Neural progenitor cell (in vitro differentiated cells): ENCODE measurements around the gene SLC16A12. TPM values are rescaled to one million over a fixed set of nuclear protein-coding genes. Genes with fewer than 3 reads are reported as not detected.

ENCODE experiments used
- DNase-seq: peaks from one replicate; pipeline ENCODE4 v3.0.0-alpha.2; 2016; ENCODE audit warnings: low spot score
- H2AFZ ChIP-seq: fragments of 200-600 bp; sonication (generic); replicated peaks from 2 replicates; pipeline ENCODE4 v1.6.1; 2016; ENCODE audit warnings: antibody characterized with exemption
- H3F3A ChIP-seq: fragments of 200-600 bp; sonication (generic); 2 replicates; pipeline ENCODE4 v1.6.1; 2016; ENCODE audit warnings: antibody characterized with exemption, low read depth
- H3K27ac ChIP-seq: fragments of 200-600 bp; sonication (generic); 2 replicates; pipeline ENCODE4 v1.5.1; 2016; ENCODE audit warnings: mild to moderate bottlenecking
- H3K27me3 ChIP-seq: fragments of 200-600 bp; sonication (generic); 2 replicates; pipeline ENCODE4 v1.6.1; 2016; ENCODE audit warnings: mild to moderate bottlenecking, moderate library complexity
- H3K36me3 ChIP-seq: fragments of 200-600 bp; sonication (generic); 2 replicates; pipeline ENCODE4 v1.5.1; 2016
- H3K4me1 ChIP-seq: fragments of 200-600 bp; sonication (generic); 2 replicates; pipeline ENCODE4 v1.6.1; 2016; ENCODE audit warnings: mixed run types
- H3K4me2 ChIP-seq: fragments of 200-600 bp; sonication (generic); 2 replicates; pipeline ENCODE4 v1.6.1; 2016
- H3K4me3 ChIP-seq: fragments of 200-600 bp; sonication (generic); 2 replicates; pipeline ENCODE4 v1.5.1; 2016
- H3K79me2 ChIP-seq: fragments of 200-600 bp; sonication (generic); 2 replicates; pipeline ENCODE4 v1.6.1; 2016; ENCODE audit warnings: low read depth
- H3K9ac ChIP-seq: fragments of 200-600 bp; sonication (generic); 2 replicates; pipeline ENCODE4 v1.6.1; 2016
- H3K9me3 ChIP-seq: fragments of 200-600 bp; sonication (generic); 2 replicates; pipeline ENCODE4 v1.5.1; 2016; ENCODE audit warnings: low read depth
- H4K20me1 ChIP-seq: fragments of 200-600 bp; sonication (generic); 2 replicates; pipeline ENCODE4 v1.6.1; 2016; ENCODE audit warnings: low read depth
- H3K27ac Mint-ChIP-seq: 3 replicates; pipeline ENCODE4 v1.8.0; 2021; ENCODE audit warnings: mixed read lengths
- H3K27me3 Mint-ChIP-seq: 2 replicates; pipeline ENCODE4 v1.8.0; 2022; ENCODE audit warnings: low read depth, mild to moderate bottlenecking, inconsistent platforms, moderate library complexity, mixed read lengths; ENCODE audit not compliant: insufficient read depth
- H3K36me3 Mint-ChIP-seq: 3 replicates; pipeline ENCODE4 v1.8.0; 2021; ENCODE audit warnings: mixed read lengths
- H3K4me1 Mint-ChIP-seq: 3 replicates; pipeline ENCODE4 v1.8.0; 2021; ENCODE audit warnings: mixed read lengths
- H3K4me3 Mint-ChIP-seq: 3 replicates; pipeline ENCODE4 v1.8.0; 2021; ENCODE audit warnings: mild to moderate bottlenecking, moderate library complexity, mixed read lengths
- H3K9me3 Mint-ChIP-seq: 3 replicates; pipeline ENCODE4 v1.8.0; 2020; ENCODE audit warnings: mixed read lengths
- EZH2 ChIP-seq: fragments of 200-600 bp; sonication (generic); IDR thresholded peaks from 2 replicates; pipeline ENCODE4 v1.6.1; 2017; ENCODE audit warnings: antibody characterized with exemption, mild to moderate bottlenecking, moderate library complexity
- EZH2phosphoT487 ChIP-seq: fragments of 200-600 bp; sonication (generic); IDR thresholded peaks from 2 replicates; pipeline ENCODE4 v1.6.1; 2017; ENCODE audit warnings: antibody characterized with exemption
- total RNA-seq: library from RNA; depleted of rRNA; stranded (reverse); fragments of >200 nt; gene quantifications from 2 replicates; pipeline ENCODE4 v1.2.3, GENCODE V29; 2015; ENCODE audit warnings: low replicate concordance
- TF ChIP-seq, protein P1 (sequence below): fragments of 200-600 bp; sonication (generic); IDR thresholded peaks from 2 replicates; pipeline ENCODE4 v1.5.1; 2017; ENCODE audit warnings: antibody characterized with exemption, mild to moderate bottlenecking

SLC16A12 gene
- total RNA-seq, 1 donor from 2014 or later: not detected

DNA sequence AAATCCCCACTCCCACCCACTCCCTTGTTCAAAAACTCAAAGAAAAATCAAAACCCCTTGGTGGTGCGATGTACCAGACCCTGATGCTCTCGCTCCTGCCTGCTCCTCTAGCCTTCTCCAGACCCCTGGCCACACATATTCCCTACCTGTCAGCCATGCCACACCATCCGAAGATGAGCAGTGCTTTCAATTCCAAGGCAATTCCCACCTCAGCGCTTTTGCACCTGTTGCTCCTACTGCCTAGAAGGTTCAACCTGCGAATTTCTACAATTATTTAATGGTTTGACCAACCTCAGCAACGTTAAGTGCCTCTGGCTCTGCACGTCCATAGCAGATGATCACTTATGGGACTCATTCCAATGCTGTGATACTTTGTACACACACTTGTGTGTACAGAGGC is 11.1 kb downstream of the SLC16A12 start:
- H3K27ac ChIP-seq: no peak overlapping the region
- H3F3A ChIP-seq: no peaks in the 10 kb centered on the region
- H3K4me2 ChIP-seq: no peak overlapping the region
- no peaks in the 10 kb centered on the region for H3K9me3 ChIP-seq
- Mint-ChIP-seq H3K4me3 (no peak overlapping the region), H3K9me3 (no peaks in the 10 kb centered on the region), H3K27ac (no peak overlapping the region), H3K4me1 (peaks cover 3% of the 10 kb centered on the region), H3K27me3 (peaks cover 4% of the 10 kb centered on the region), H3K36me3 (no peaks in the 10 kb centered on the region)
- H3K36me3 ChIP-seq: no peaks in the 10 kb centered on the region
- H4K20me1 ChIP-seq: no peaks in the 10 kb centered on the region
- no peaks in the 10 kb centered on the region for H3K27me3 ChIP-seq
- TF ChIP-seq EZH2phosphoT487 (no peak), EZH2 (no peak)
- TF ChIP-seq, protein P1, sequence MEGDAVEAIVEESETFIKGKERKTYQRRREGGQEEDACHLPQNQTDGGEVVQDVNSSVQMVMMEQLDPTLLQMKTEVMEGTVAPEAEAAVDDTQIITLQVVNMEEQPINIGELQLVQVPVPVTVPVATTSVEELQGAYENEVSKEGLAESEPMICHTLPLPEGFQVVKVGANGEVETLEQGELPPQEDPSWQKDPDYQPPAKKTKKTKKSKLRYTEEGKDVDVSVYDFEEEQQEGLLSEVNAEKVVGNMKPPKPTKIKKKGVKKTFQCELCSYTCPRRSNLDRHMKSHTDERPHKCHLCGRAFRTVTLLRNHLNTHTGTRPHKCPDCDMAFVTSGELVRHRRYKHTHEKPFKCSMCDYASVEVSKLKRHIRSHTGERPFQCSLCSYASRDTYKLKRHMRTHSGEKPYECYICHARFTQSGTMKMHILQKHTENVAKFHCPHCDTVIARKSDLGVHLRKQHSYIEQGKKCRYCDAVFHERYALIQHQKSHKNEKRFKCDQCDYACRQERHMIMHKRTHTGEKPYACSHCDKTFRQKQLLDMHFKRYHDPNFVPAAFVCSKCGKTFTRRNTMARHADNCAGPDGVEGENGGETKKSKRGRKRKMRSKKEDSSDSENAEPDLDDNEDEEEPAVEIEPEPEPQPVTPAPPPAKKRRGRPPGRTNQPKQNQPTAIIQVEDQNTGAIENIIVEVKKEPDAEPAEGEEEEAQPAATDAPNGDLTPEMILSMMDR: no peak
- H2AFZ ChIP-seq: no peak overlapping the region
- no peaks in the 10 kb centered on the region for H3K4me1 ChIP-seq
- DNase-seq: no peak
- H3K9ac ChIP-seq: no peak overlapping the region
- no peaks in the 10 kb centered on the region for H3K79me2 ChIP-seq
- no peak overlapping the region for H3K4me3 ChIP-seq

DNA sequence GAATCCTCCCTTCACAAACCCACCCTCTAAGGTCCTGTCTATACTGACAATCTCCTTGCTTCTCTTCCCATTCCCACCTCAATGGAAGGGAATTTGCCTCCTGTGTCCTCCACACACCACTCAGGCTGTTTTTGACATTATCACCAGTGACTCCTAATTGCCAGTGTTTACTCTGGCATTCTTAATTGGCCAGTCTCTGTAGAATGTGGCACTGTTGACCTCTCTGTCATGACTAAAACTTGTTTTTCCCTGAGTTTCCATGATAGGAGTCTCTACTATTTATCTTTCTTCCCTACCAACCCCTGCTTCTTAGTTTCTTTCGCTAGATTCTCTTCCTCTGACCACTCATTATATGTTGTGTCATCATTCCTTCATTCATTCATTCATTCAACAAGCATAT is 12.1 kb downstream of the SLC16A12 start:
- Mint-ChIP-seq H3K4me3 (no peak overlapping the region), H3K27ac (no peak overlapping the region), H3K36me3 (no peaks in the 10 kb centered on the region), H3K27me3 (peaks cover 4% of the 10 kb centered on the region), H3K9me3 (no peaks in the 10 kb centered on the region), H3K4me1 (peaks cover 3% of the 10 kb centered on the region)
- Histone ChIP-seq H3K27ac (no peak overlapping the region), H3K4me1 (no peaks in the 10 kb centered on the region), H3K4me2 (no peak overlapping the region), H3K36me3 (no peaks in the 10 kb centered on the region), H3F3A (no peaks in the 10 kb centered on the region), H2AFZ (no peak overlapping the region), H4K20me1 (no peaks in the 10 kb centered on the region), H3K9me3 (no peaks in the 10 kb centered on the region), H3K27me3 (no peaks in the 10 kb centered on the region), H3K79me2 (no peaks in the 10 kb centered on the region), H3K9ac (no peak overlapping the region), H3K4me3 (no peak overlapping the region)
- TF ChIP-seq EZH2phosphoT487: no peak
- no peak for TF ChIP-seq EZH2
- TF ChIP-seq, protein P1: no peak
- DNase-seq: no peak

DNA sequence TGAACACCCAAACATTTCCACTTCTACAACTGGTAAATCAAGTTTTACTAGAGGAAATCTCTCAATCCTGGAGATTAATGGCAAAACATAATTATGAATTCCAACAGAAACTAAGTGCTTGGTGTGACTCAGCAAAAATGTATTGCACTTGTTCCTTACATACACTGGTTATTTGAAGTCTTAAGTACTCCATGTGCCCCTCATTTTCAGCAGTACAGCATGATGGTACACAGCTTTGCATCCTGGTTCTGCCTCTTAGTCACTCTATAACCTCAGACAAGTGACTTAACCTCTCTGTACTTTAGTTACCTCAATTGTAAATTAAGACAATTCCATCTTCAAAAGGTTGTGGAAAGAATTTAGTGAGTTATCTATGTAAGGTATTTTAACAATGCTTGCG is 12.9 kb downstream of the SLC16A12 start:
- Histone ChIP-seq H3K4me1 (no peaks in the 10 kb centered on the region), H3K4me2 (no peak overlapping the region), H3K4me3 (no peak overlapping the region), H3K79me2 (no peaks in the 10 kb centered on the region), H3K9ac (no peak overlapping the region), H4K20me1 (no peaks in the 10 kb centered on the region), H3K36me3 (no peaks in the 10 kb centered on the region), H3F3A (no peaks in the 10 kb centered on the region), H2AFZ (no peak overlapping the region), H3K27me3 (no peaks in the 10 kb centered on the region), H3K27ac (no peak overlapping the region), H3K9me3 (no peaks in the 10 kb centered on the region)
- H3K27me3 Mint-ChIP-seq: peaks cover 4% of the 10 kb centered on the region
- no peak for DNase-seq
- no peaks in the 10 kb centered on the region for H3K9me3 Mint-ChIP-seq
- H3K4me1 Mint-ChIP-seq: peaks cover 3% of the 10 kb centered on the region
- H3K36me3 Mint-ChIP-seq: no peaks in the 10 kb centered on the region
- H3K27ac Mint-ChIP-seq: no peak overlapping the region
- H3K4me3 Mint-ChIP-seq: no peak overlapping the region
- TF ChIP-seq EZH2 (no peak), EZH2phosphoT487 (no peak)

DNA sequence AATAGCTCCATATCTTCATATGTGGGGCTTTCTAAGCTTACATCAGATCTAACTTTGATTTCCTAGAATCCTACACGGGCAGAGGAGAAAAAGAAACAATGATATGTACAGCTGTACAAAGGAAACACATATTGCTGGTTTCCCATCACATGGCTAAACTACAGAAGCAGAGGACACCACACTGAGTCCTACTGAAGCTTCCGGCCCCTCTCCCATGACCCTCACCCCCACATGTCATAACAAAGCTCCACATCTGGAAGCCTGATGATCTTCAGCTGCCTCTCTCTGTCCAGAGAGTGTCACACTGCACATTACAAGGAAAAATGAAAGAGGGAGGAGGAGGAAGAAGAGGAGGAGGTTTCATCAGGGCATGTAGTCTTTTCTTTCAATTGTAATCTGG is 14.0 kb downstream of the SLC16A12 start:
- no peaks in the 10 kb centered on the region for H3F3A ChIP-seq
- Mint-ChIP-seq H3K4me1 (peaks cover 3% of the 10 kb centered on the region), H3K4me3 (no peak overlapping the region), H3K27ac (no peak overlapping the region), H3K36me3 (no peaks in the 10 kb centered on the region), H3K27me3 (peaks cover 4% of the 10 kb centered on the region), H3K9me3 (no peaks in the 10 kb centered on the region)
- H3K27me3 ChIP-seq: no peaks in the 10 kb centered on the region
- H3K4me1 ChIP-seq: no peaks in the 10 kb centered on the region
- H3K4me2 ChIP-seq: no peak overlapping the region
- no peaks in the 10 kb centered on the region for H4K20me1 ChIP-seq
- H3K9ac ChIP-seq: no peak overlapping the region
- no peak overlapping the region for H2AFZ ChIP-seq
- H3K27ac ChIP-seq: no peak overlapping the region
- TF ChIP-seq, protein P1: no peak
- no peak for TF ChIP-seq EZH2
- no peak for TF ChIP-seq EZH2phosphoT487
- no peak overlapping the region for H3K4me3 ChIP-seq
- DNase-seq: no peak
- H3K79me2 ChIP-seq: no peaks in the 10 kb centered on the region
- H3K36me3 ChIP-seq: no peaks in the 10 kb centered on the region
- H3K9me3 ChIP-seq: no peaks in the 10 kb centered on the region
